K562 (cell line): ENCODE data around the gene BRSK1. TPM values are rescaled to one million over a fixed set of nuclear protein-coding genes. Genes with fewer than 3 reads are reported as not detected.

Experiments used
- ATAC-seq: fragments of 200-7000 bp; cut with Tn5 transposase; 3 replicates; pipeline ENCODE4 v1.9.1; 2020; ENCODE audit warnings: moderate library complexity
- BruUV-seq: library from RNA; stranded (reverse); fragments of 400-500 nt; replicated peaks from 2 replicates; lab custom pipeline; 2021; lab: Mats Ljungman, UMichigan
- CTCF ChIA-PET: fragments of 300-600 bp; formaldehyde crosslinking; extraction: SDS; loops from one replicate; lab custom pipeline; 2021; ENCODE audit warnings: low intra/inter-chr PET ratio; lab: Yijun Ruan, JAX
- POLR2A ChIA-PET: fragments of 300-600, 350-650 bp; sonication (Branson Sonifier 250); formaldehyde crosslinking; extraction: SDS; loops from one replicate; lab custom pipeline; 2021; ENCODE audit warnings: antibody characterized with exemption, inconsistent platforms; lab: Yijun Ruan, JAX
- DNase-seq, 4 experiments: peaks; one replicate each; pipeline versions ENCODE4 v3.0.0 to v3.0.0-alpha.2; 2011 to 2018; ENCODE audit warnings: low spot score in 3 of 4, mixed read lengths in 3 of 4; ENCODE audit errors: extremely low read depth in 1 of 4
- FAIRE-seq: peaks from 2 replicates; lab custom pipeline; 2011; peaks lifted over from hg19 to GRCh38; lab: Jason Lieb, UNC
- H2AFZ ChIP-seq: 2 replicates; pipeline ENCODE4 v1.6.0; 2011; ENCODE audit warnings: low read depth, low read length, control low read depth, inconsistent platforms
- H3K27ac ChIP-seq: fragments of 200-600 bp; 3 replicates; pipeline ENCODE4 v1.8.0; 2011; ENCODE audit warnings: low read depth, mild to moderate bottlenecking, control low read depth, inconsistent platforms, low read length, moderate library complexity, mixed read lengths; ENCODE audit errors: extremely low read depth
- H3K27me3 ChIP-seq, 2 experiments: fragments of 300-600 bp in 1 of 2; 2 replicates in 1 of 2; 3 replicates in 1 of 2; pipeline versions ENCODE4 v1.6.0 to v1.8.0; 2011; ENCODE audit warnings: inconsistent platforms in 2 of 2, low read length in 2 of 2, mild to moderate bottlenecking in 1 of 2, mixed read lengths in 1 of 2, moderate library complexity in 1 of 2; ENCODE audit not compliant: control insufficient read depth in 2 of 2, insufficient read depth in 2 of 2
- H3K36me3 ChIP-seq: fragments of 300-600 bp; 3 replicates; pipeline ENCODE4 v1.8.0; 2011; ENCODE audit warnings: mild to moderate bottlenecking, low read length, inconsistent platforms; ENCODE audit not compliant: control insufficient read depth, insufficient read depth
- H3K4me1 ChIP-seq, 2 experiments: fragments of 200-600 bp in 1 of 2; replicated peaks in 1 of 2; 2 replicates in 1 of 2; 3 replicates in 1 of 2; pipeline versions ENCODE4 v1.5.1 to v1.8.0; 2011; ENCODE audit warnings: inconsistent platforms in 2 of 2, low read length in 2 of 2, mild to moderate bottlenecking in 1 of 2, mixed read lengths in 1 of 2, moderate library complexity in 1 of 2; ENCODE audit not compliant: control insufficient read depth in 2 of 2, insufficient read depth in 2 of 2
- H3K4me2 ChIP-seq: 2 replicates; pipeline ENCODE4 v1.6.1; 2011; ENCODE audit warnings: low read length, control low read depth, inconsistent platforms, mixed read lengths; ENCODE audit not compliant: insufficient read depth
- H3K4me3 ChIP-seq: fragments of 200-600 bp; sonication (generic), shearing (Covaris generic); 2 replicates; pipeline ENCODE4 v1.5.1; 2016; ENCODE audit warnings: control low read depth, inconsistent platforms
- H3K79me2 ChIP-seq: fragments of 200-600 bp; 3 replicates; pipeline ENCODE4 v1.8.0; 2011; ENCODE audit warnings: low read length, inconsistent platforms; ENCODE audit not compliant: control insufficient read depth, insufficient read depth
- H3K9ac ChIP-seq, 2 experiments: 2 replicates each; pipeline versions ENCODE4 v1.6.0 to v1.6.1; 2011; ENCODE audit warnings: low read depth in 2 of 2, low read length in 2 of 2, control low read depth in 1 of 2, inconsistent platforms in 1 of 2, mild to moderate bottlenecking in 1 of 2, mixed read lengths in 1 of 2; ENCODE audit not compliant: insufficient read depth in 1 of 2
- H3K9me1 ChIP-seq: one replicate; pipeline ENCODE4 v1.6.0; 2011; ENCODE audit warnings: inconsistent platforms, mild to moderate bottlenecking, low read length, moderate library complexity; ENCODE audit not compliant: control insufficient read depth, insufficient read depth
- H3K9me3 ChIP-seq: replicated peaks from 2 replicates; pipeline ENCODE4 v1.5.1; 2011; ENCODE audit warnings: low read depth, low read length, inconsistent platforms; ENCODE audit not compliant: control insufficient read depth, insufficient read depth
- H4K20me1 ChIP-seq: replicated peaks from 2 replicates; pipeline ENCODE4 v1.6.1; 2011; ENCODE audit warnings: low read length, inconsistent platforms, mixed read lengths; ENCODE audit not compliant: control insufficient read depth, insufficient read depth
- C11orf30 ChIP-seq: fragments of 450-650 bp; IDR thresholded peaks from 2 replicates; pipeline ENCODE4 v1.6.1; 2016; ENCODE audit warnings: low read depth, mild to moderate bottlenecking
- NEUROD1 ChIP-seq: fragments of 150-350 bp; IDR thresholded peaks from 2 replicates; pipeline ENCODE4 v1.6.1; 2014; ENCODE audit warnings: borderline replicate concordance, low read length, low read depth; ENCODE audit not compliant: partially characterized antibody
- POLR3G ChIP-seq: IDR thresholded peaks from 2 replicates; pipeline ENCODE4 v1.6.1; 2011; ENCODE audit not compliant: insufficient read length, insufficient replicate concordance; ENCODE audit errors: extremely low read depth
- RAD21 ChIP-seq, 2 experiments: fragments of 250-450 bp in 1 of 2; fragments of 450-650 bp in 1 of 2; sonication (Bioruptor Pico) in 1 of 2; formaldehyde crosslinking in 1 of 2; IDR thresholded peaks in 1 of 2; conservative IDR thresholded peaks in 1 of 2; 2 replicates each; pipeline versions ENCODE4 v1.4.0 to v1.8.0; 2020 to 2022; ENCODE audit warnings: mild to moderate bottlenecking in 2 of 2, moderate library complexity in 1 of 2
- WGBS: fragments of 100-300 bp; shearing (Covaris generic); methylation state at CpG from one replicate; pipeline ENCODE4 v1.1.6; 2016; ENCODE audit warnings: low coverage, mixed read lengths; ENCODE audit not compliant: insufficient coverage; ENCODE audit errors: missing lambda C conversion rate; 5-methylcytosine and 5-hydroxymethylcytosine counted together
- in situ Hi-C: fragments of 300-500 bp; cut with MboI; formaldehyde crosslinking; loops from 4 replicates; pipeline ENCODE4 v1.15.0; 2018; ENCODE audit warnings: inconsistent platforms, mixed read lengths
- intact Hi-C: fragments of 100-400 bp; cut with micrococcal nuclease; formaldehyde crosslinking; loops from 2 replicates; pipeline ENCODE4 v1.14.2; 2022
- polyA plus RNA-seq, 8 experiments: library from polyadenylated mRNA; depleted of rRNA in 4 of 8; stranded (reverse) in 5 of 8; unstranded in 3 of 8; fragments of >200 nt; fragmentation: Nextera tagmentation in 2 of 8; fragmentation: Illumina TruSeq in 1 of 8; extraction: Ambion mirVana in 2 of 8; extraction: Trizol in 1 of 8; gene quantifications; 2 replicates each; pipeline versions ENCODE4 v1.2.1 to v1.2.3, GENCODE V29; 2011 to 2014; ENCODE audit warnings: inconsistent platforms in 1 of 8, missing spikeins in 1 of 8
- total RNA-seq, 7 experiments: library from RNA; depleted of rRNA in 6 of 7; stranded (reverse); fragments of >200 nt in 6 of 7; fragmentation: Illumina TruSeq in 2 of 7; extraction: Trizol in 2 of 7; gene quantifications; 2 replicates each; pipeline versions ENCODE4 v1.2.1 to v1.2.3, GENCODE V29; 2011 to 2021; ENCODE audit warnings: low replicate concordance in 1 of 7
- TF ChIP-seq, protein P1 (sequence below): fragments of 250-450 bp; sonication (Bioruptor Pico); IDR thresholded peaks from 2 replicates; pipeline ENCODE4 v1.4.0; 2020

The BRSK1 gene
- total and polyA plus RNA-seq, 9 of the 15 experiments (the other 6 are each of a cell fraction or from before 2014, with no cell fraction given), result 1.7 to 9.3 (median 3.8) TPM; not detected in 2

DNA sequence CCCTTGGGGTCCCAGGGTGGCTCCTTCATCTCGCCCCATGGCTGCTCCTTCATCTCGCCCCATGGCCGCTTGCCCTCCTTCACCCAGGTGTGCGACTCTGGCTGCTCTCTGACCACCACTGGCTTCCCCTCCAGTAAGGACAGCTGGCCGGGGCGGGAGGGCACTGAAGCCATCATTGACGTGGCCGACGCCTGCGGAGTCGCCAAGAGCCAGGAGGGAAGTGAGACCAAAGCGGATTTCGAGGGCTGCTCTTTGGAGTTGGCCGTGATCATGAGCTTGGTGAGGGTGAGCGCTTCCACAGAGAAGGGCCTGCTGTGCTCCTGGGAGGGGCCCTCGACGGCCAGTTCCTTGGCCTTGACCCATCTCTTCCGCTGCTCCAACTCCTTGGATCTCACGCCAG is 74.7 kb downstream of the BRSK1 start (continued):
- no peak for TF ChIP-seq NEUROD1
- TF ChIP-seq RAD21 (CRISPR knock-in tag; conservative IDR thresholded peaks at IDR 0.05 in 1 of 2, IDR thresholded peaks at IDR 0.05 in 1 of 2), result no peak

DNA sequence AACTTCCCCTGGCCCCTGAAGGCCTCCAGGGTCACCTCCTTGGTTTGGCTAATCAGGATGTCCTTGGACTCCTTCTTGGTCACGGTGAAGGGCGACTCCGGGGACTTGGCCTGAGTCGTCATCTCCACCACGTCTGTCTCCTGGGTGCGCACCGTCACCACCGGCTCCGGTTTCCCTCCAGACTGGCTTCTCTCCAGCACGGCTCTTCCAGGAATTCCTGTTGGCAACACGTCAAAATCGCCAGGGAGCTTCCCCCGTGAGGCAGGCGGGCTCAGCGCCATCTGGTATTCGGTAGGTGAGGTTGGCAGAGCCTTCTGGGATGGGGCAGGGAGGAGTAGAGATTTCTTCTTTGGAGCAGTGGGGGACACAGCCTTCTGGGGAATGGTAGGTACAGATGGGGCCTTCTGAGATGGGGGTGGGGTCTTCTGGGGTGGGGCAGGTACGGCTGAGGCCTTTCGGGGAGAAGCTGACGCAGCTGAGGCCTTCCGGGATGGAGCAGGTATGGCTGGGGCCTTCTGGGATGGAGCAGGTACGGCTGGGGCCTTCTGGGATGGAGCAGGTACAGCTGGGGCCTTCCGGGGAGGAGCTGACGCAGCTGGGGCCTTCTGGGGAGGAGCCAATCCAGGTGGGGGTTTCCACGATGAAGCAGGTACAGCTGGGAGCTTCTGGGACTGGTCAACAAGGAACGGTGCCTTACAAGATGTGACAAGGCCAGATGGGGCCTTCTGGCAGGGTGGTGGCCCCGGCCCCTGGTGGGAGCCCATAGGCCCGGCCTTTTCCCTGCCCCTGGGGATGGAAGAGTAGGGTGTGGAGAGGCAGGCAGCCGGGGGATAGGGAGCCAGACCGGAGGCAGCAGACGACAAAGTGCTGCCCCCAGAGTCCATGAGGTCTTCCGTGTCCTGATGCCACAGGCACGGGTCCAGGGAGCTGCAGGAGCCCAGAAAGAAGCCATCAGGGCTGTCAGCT is 75.4 kb downstream of the BRSK1 start:
- H3K9me1 ChIP-seq, result no peaks in the 10 kb centered on the region
- no peak overlapping the region for H2AFZ ChIP-seq
- FAIRE-seq (no peak), DNase-seq (no peak), ATAC-seq (no peak)
- no peak overlapping the region for H3K4me3 ChIP-seq
- in situ Hi-C loops (no loop called here), intact Hi-C loops (no loop called here)
- H3K36me3 ChIP-seq, result no peaks in the 10 kb centered on the region
- H3K27ac ChIP-seq, result no peak overlapping the region
- no peaks in the 10 kb centered on the region for H4K20me1 ChIP-seq
- POLR2A ChIA-PET, result interaction anchor here (0.5 to 1.3 kb wide), 2 partner anchors 10 to 39 kb away, joined by 3 read pairs; no protein-coding TSS in a partner anchor
- H3K9me3 ChIP-seq, result no peaks in the 10 kb centered on the region
- BruUV-seq, result no TSS peak
- no peak for TF ChIP-seq POLR3G
- TF ChIP-seq, protein P1, sequence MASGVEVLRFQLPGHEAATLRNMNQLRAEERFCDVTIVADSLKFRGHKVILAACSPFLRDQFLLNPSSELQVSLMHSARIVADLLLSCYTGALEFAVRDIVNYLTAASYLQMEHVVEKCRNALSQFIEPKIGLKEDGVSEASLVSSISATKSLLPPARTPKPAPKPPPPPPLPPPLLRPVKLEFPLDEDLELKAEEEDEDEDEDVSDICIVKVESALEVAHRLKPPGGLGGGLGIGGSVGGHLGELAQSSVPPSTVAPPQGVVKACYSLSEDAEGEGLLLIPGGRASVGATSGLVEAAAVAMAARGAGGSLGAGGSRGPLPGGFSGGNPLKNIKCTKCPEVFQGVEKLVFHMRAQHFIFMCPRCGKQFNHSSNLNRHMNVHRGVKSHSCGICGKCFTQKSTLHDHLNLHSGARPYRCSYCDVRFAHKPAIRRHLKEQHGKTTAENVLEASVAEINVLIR (CRISPR knock-in tag), result no peak
- no peak for TF ChIP-seq C11orf30
- TF ChIP-seq, all 486 proteins: peak for 0
- peaks cover 0 to 60% of the 10 kb centered on the region in 2 experiments; a peak in 4 of 5 replicates for H3K4me1 ChIP-seq
- 32% methylated on average over 26 of the region's 32 CpGs for WGBS
- no peaks in the 10 kb centered on the region for H3K79me2 ChIP-seq
- peaks cover 9 to 21% of the 10 kb centered on the region in 2 experiments; a peak in 4 of 5 replicates for H3K27me3 ChIP-seq
- CTCF ChIA-PET, result no interaction called here
- H3K9ac ChIP-seq, result peak overlapping the region in 1 of 2 experiments; percentile 64; a peak in 2 of 4 replicates
- H3K4me2 ChIP-seq, result no peak overlapping the region
